ENCODE results near the gene CHD3. TPM values are rescaled to one million over a fixed set of nuclear protein-coding genes. Genes with fewer than 3 reads are reported as not detected.
"Not testable (repeated sequence)": the region's sequence is repeated elsewhere in the genome, so short reads cannot be mapped to it uniquely, and the experiment has no call there.

Gene CHD3
- polyA plus RNA-seq, 1 experiment, result 49.1 TPM

GRCh38 chr17:7947651-7948050 is 59.1 kb downstream of the CHD3 start:
- Histone ChIP-seq H3K27me3 (ENCODE audit: control insufficient read depth, insufficient read depth, low read length) (no peaks in the 10 kb centered on the region), H3K4me3 (ENCODE audit: low read depth, low read length) (no peak overlapping the region), H3K36me3 (ENCODE audit: control insufficient read depth, insufficient read depth, low read length) (peaks cover 33% of the 10 kb centered on the region)
- TF ChIP-seq CTCF (IDR thresholded peaks at IDR 0.05; ENCODE audit: insufficient read depth, low read depth, low read length), result no peak
- no peak for DNase-seq (ENCODE audit: low read depth)
- CTCF ChIA-PET, result interaction anchor here (1.4 to 2.0 kb wide), 3 partner anchors 16 to 42 kb away, joined by 3 to 7 read pairs (median 6); partner anchors contain the start of genes CNTROB and TRAPPC1
- POLR2A ChIA-PET, result no interaction called here

- CTCF ChIA-PET, result interaction anchor here (0.6 to 1.2 kb wide), 2 partner anchors 35 to 39 kb away, joined by 3 to 4 read pairs; partner anchors contain the start of gene RNF227
- Histone ChIP-seq H3K4me3 (ENCODE audit: low read depth, low read length) (no peak overlapping the region), H3K27me3 (ENCODE audit: control insufficient read depth, insufficient read depth, low read length) (no peaks in the 10 kb centered on the region), H3K36me3 (ENCODE audit: control insufficient read depth, insufficient read depth, low read length) (peaks cover 18% of the 10 kb centered on the region)
- POLR2A ChIA-PET, result no interaction called here
- TF ChIP-seq CTCF (IDR thresholded peaks at IDR 0.05; ENCODE audit: insufficient read depth, low read depth, low read length), result no peak
- no peak for DNase-seq (ENCODE audit: low read depth)
Measured at GRCh38 chr17:7950578-7950977, 62.0 kb downstream of the CHD3 start.

GRCh38 chr17:7951143-7951792 is 62.7 kb downstream of the CHD3 start:
- POLR2A ChIA-PET, result no interaction called here
- Histone ChIP-seq H3K27me3 (ENCODE audit: control insufficient read depth, insufficient read depth, low read length) (no peaks in the 10 kb centered on the region), H3K4me3 (ENCODE audit: low read depth, low read length) (no peak overlapping the region), H3K36me3 (ENCODE audit: control insufficient read depth, insufficient read depth, low read length) (peaks cover 15% of the 10 kb centered on the region)
- no peak for TF ChIP-seq CTCF (IDR thresholded peaks at IDR 0.05; ENCODE audit: insufficient read depth, low read depth, low read length)
- DNase-seq (ENCODE audit: low read depth), result no peak
- CTCF ChIA-PET, result interaction anchor here (0.6 kb wide), 1 partner anchor 35 kb away, joined by 3 read pairs; the partner anchor contains the start of gene RNF227

GRCh38 chr17:7953266-7953665 is 64.7 kb downstream of the CHD3 start:
- CTCF ChIA-PET, result interaction anchor here (0.9 to 1.4 kb wide), 2 partner anchors 9 to 21 kb away, joined by 3 read pairs; partner anchors contain the start of genes CNTROB and TRAPPC1
- H3K36me3 ChIP-seq (ENCODE audit: control insufficient read depth, insufficient read depth, low read length); H3K4me3 ChIP-seq (ENCODE audit: low read depth, low read length); POLR2A ChIA-PET; H3K27me3 ChIP-seq (ENCODE audit: control insufficient read depth, insufficient read depth, low read length); DNase-seq (ENCODE audit: low read depth): not testable (repeated sequence)

- no peaks in the 10 kb centered on the region for H3K36me3 ChIP-seq (ENCODE audit: control insufficient read depth, insufficient read depth, low read length)
- no peak for DNase-seq (ENCODE audit: low read depth)
- CTCF ChIA-PET, result interaction anchor here (1.1 to 1.5 kb wide), 3 partner anchors 23 to 102 kb away, joined by 3 to 4 read pairs (median 4); no protein-coding TSS in a partner anchor
- POLR2A ChIA-PET, result no interaction called here
- no peaks in the 10 kb centered on the region for H3K27me3 ChIP-seq (ENCODE audit: control insufficient read depth, insufficient read depth, low read length)
- TF ChIP-seq CTCF (IDR thresholded peaks at IDR 0.05; ENCODE audit: insufficient read depth, low read depth, low read length), result no peak
- no peak overlapping the region for H3K4me3 ChIP-seq (ENCODE audit: low read depth, low read length)
Measured at GRCh38 chr17:7955414-7956227, 67.0 kb downstream of the CHD3 start.
